Central memory CD8-positive, alpha-beta T cell (primary cell): Measurements from ENCODE around the gene AKAP7.

Source experiments
- ATAC-seq: fragments of 150-1000 bp; cut with Tn5 transposase; replicated peaks from 2 replicates; pipeline ENCODE4 v1.10.0; 2022; ENCODE audit warnings: mild to moderate bottlenecking, moderate FRiP score, moderate number of reproducible peaks; ENCODE audit not compliant: poor library complexity, severe bottlenecking; ENCODE audit errors: extremely low read depth
- DNase-seq, 2 donors: peaks; one replicate each; pipeline ENCODE4 v3.0.0; 2021; ENCODE audit warnings: low spot score in 2 of 2
- H3K27ac Mint-ChIP-seq: one replicate; pipeline ENCODE4 v1.8.0; 2022; ENCODE audit warnings: low read depth, mild to moderate bottlenecking, moderate library complexity, mixed read lengths
- H3K27me3 Mint-ChIP-seq: one replicate; pipeline ENCODE4 v1.8.0; 2022; ENCODE audit warnings: mixed read lengths
- H3K36me3 Mint-ChIP-seq: one replicate; pipeline ENCODE4 v1.8.0; 2022; ENCODE audit warnings: mild to moderate bottlenecking, moderate library complexity, mixed read lengths; ENCODE audit not compliant: insufficient read depth
- H3K4me1 Mint-ChIP-seq: one replicate; pipeline ENCODE4 v1.8.0; 2022; ENCODE audit warnings: mixed read lengths
- H3K4me3 Mint-ChIP-seq: one replicate; pipeline ENCODE4 v1.8.0; 2022; ENCODE audit warnings: mild to moderate bottlenecking, moderate library complexity, mixed read lengths
- H3K9me3 Mint-ChIP-seq: one replicate; pipeline ENCODE4 v1.8.0; 2022; ENCODE audit warnings: mixed read lengths

The AKAP7 gene

GRCh38 chr6:131270534-131270933 is 135.3 kb downstream of the AKAP7 start:
- Mint-ChIP-seq H3K36me3 (peaks cover 2% of the 10 kb centered on the region), H3K4me3 (no peak overlapping the region), H3K27me3 (no peaks in the 10 kb centered on the region), H3K4me1 (peaks cover 17% of the 10 kb centered on the region), H3K27ac (no peak overlapping the region), H3K9me3 (no peaks in the 10 kb centered on the region)
- no peak for ATAC-seq
- DNase-seq = no peak

GRCh38 chr6:131275273-131275672 is 140.0 kb downstream of the AKAP7 start:
- H3K9me3 Mint-ChIP-seq = peaks cover 6% of the 10 kb centered on the region
- no peak overlapping the region for H3K27ac Mint-ChIP-seq
- ATAC-seq (no peak), DNase-seq (no peak)
- H3K4me3 Mint-ChIP-seq = no peak overlapping the region
- H3K36me3 Mint-ChIP-seq = peaks cover 2% of the 10 kb centered on the region
- H3K4me1 Mint-ChIP-seq = peaks cover 22% of the 10 kb centered on the region
- H3K27me3 Mint-ChIP-seq = no peaks in the 10 kb centered on the region

- Mint-ChIP-seq H3K4me3 (no peak overlapping the region), H3K36me3 (no peaks in the 10 kb centered on the region), H3K4me1 (peaks cover 32% of the 10 kb centered on the region), H3K27me3 (no peaks in the 10 kb centered on the region), H3K27ac (no peak overlapping the region), H3K9me3 (peaks cover 6% of the 10 kb centered on the region)
- no peak for DNase-seq
- ATAC-seq = no peak
Measured at GRCh38 chr6:131277591-131277990, 142.3 kb downstream of the AKAP7 start.

GRCh38 chr6:131281471-131282270 is 146.4 kb downstream of the AKAP7 start:
- H3K4me1 Mint-ChIP-seq = peaks cover 26% of the 10 kb centered on the region
- H3K9me3 Mint-ChIP-seq = peaks cover 6% of the 10 kb centered on the region
- H3K27me3 Mint-ChIP-seq = no peaks in the 10 kb centered on the region
- DNase-seq (peak in 1 of 2 donors; percentile 50), ATAC-seq (peak; percentile 96)
- peak overlapping the region; percentile 61 for H3K4me3 Mint-ChIP-seq
- H3K27ac Mint-ChIP-seq = peak overlapping the region; percentile 88
- peaks cover 3% of the 10 kb centered on the region for H3K36me3 Mint-ChIP-seq

GRCh38 chr6:131282365-131282764 is 147.1 kb downstream of the AKAP7 start:
- Mint-ChIP-seq H3K9me3 (peaks cover 6% of the 10 kb centered on the region), H3K36me3 (peaks cover 3% of the 10 kb centered on the region), H3K4me1 (peaks cover 26% of the 10 kb centered on the region), H3K27me3 (no peaks in the 10 kb centered on the region), H3K4me3 (no peak overlapping the region), H3K27ac (no peak overlapping the region)
- DNase-seq (no peak), ATAC-seq (no peak)

- Mint-ChIP-seq H3K9me3 (peaks cover 3% of the 10 kb centered on the region), H3K36me3 (peaks cover 3% of the 10 kb centered on the region), H3K27ac (no peak overlapping the region), H3K4me1 (peaks cover 23% of the 10 kb centered on the region), H3K27me3 (no peaks in the 10 kb centered on the region), H3K4me3 (no peak overlapping the region)
- ATAC-seq (no peak), DNase-seq (no peak)
Measured at GRCh38 chr6:131283466-131284175, 148.4 kb downstream of the AKAP7 start.

- peaks cover 3% of the 10 kb centered on the region for H3K36me3 Mint-ChIP-seq
- DNase-seq = no peak
- ATAC-seq = no peak
- H3K4me3 Mint-ChIP-seq = no peak overlapping the region
- no peaks in the 10 kb centered on the region for H3K9me3 Mint-ChIP-seq
- H3K27me3 Mint-ChIP-seq = no peaks in the 10 kb centered on the region
- H3K4me1 Mint-ChIP-seq = peaks cover 13% of the 10 kb centered on the region
- no peak overlapping the region for H3K27ac Mint-ChIP-seq
Measured at GRCh38 chr6:131285548-131285947, 150.3 kb downstream of the AKAP7 start.

- Mint-ChIP-seq H3K27me3 (no peaks in the 10 kb centered on the region), H3K4me3 (no peak overlapping the region), H3K4me1 (peaks cover 3% of the 10 kb centered on the region), H3K27ac (no peak overlapping the region), H3K36me3 (peaks cover 3% of the 10 kb centered on the region), H3K9me3 (no peaks in the 10 kb centered on the region)
- ATAC-seq (no peak), DNase-seq (no peak)
Measured at GRCh38 chr6:131286469-131287040, 151.3 kb downstream of the AKAP7 start.

- H3K9me3 Mint-ChIP-seq = no peaks in the 10 kb centered on the region
- H3K4me3 Mint-ChIP-seq = no peak overlapping the region
- H3K36me3 Mint-ChIP-seq = peaks cover 3% of the 10 kb centered on the region
- H3K4me1 Mint-ChIP-seq = no peaks in the 10 kb centered on the region
- no peaks in the 10 kb centered on the region for H3K27me3 Mint-ChIP-seq
- no peak overlapping the region for H3K27ac Mint-ChIP-seq
- no peak for ATAC-seq
- DNase-seq = no peak
Measured at GRCh38 chr6:131288214-131288613, 152.9 kb downstream of the AKAP7 start.

- Mint-ChIP-seq H3K4me1 (no peaks in the 10 kb centered on the region), H3K9me3 (no peaks in the 10 kb centered on the region)
Measured at GRCh38 chr6:131290955-131291354, 155.7 kb downstream of the AKAP7 start.

GRCh38 chr6:131292145-131292938 is 157.1 kb downstream of the AKAP7 start:
- no peak overlapping the region for H3K4me3 Mint-ChIP-seq
- DNase-seq (no peak), ATAC-seq (no peak)
- no peaks in the 10 kb centered on the region for H3K36me3 Mint-ChIP-seq
- peaks cover 6% of the 10 kb centered on the region for H3K4me1 Mint-ChIP-seq
- no peaks in the 10 kb centered on the region for H3K9me3 Mint-ChIP-seq
- no peaks in the 10 kb centered on the region for H3K27me3 Mint-ChIP-seq
- no peak overlapping the region for H3K27ac Mint-ChIP-seq

More at GRCh38 chr6:131290955-131291354, 155.7 kb downstream of the AKAP7 start:
- H3K27me3 Mint-ChIP-seq = no peaks in the 10 kb centered on the region
- no peak for DNase-seq
- ATAC-seq = no peak
- H3K36me3 Mint-ChIP-seq = no peaks in the 10 kb centered on the region
- H3K27ac Mint-ChIP-seq = no peak overlapping the region
- H3K4me3 Mint-ChIP-seq = no peak overlapping the region

- Mint-ChIP-seq H3K9me3 (no peaks in the 10 kb centered on the region), H3K27me3 (no peaks in the 10 kb centered on the region), H3K4me1 (peaks cover 6% of the 10 kb centered on the region), H3K4me3 (no peak overlapping the region), H3K27ac (no peak overlapping the region), H3K36me3 (no peaks in the 10 kb centered on the region)
- ATAC-seq (no peak), DNase-seq (no peak)
Measured at GRCh38 chr6:131293472-131293911, 158.2 kb downstream of the AKAP7 start.
